T-helper 2 cell treated with Interferon-gamma antibody and Interleukin-4, amounts not matched to agents 5 μg/mL and 100 μg/mL, for 36 hours (primary cell): ENCODE measurements around the gene TIMM50.

Experiments used
- DNase-seq: peaks from one replicate; pipeline ENCODE4 v3.0.0; 2021; ENCODE audit warnings: low spot score
- H3K27ac Mint-ChIP-seq: one replicate; pipeline ENCODE4 v1.8.0; 2021; ENCODE audit warnings: mild to moderate bottlenecking, mixed read lengths
- H3K27me3 Mint-ChIP-seq: one replicate; pipeline ENCODE4 v1.8.0; 2021; ENCODE audit warnings: low read depth, mixed read lengths
- H3K36me3 Mint-ChIP-seq: one replicate; pipeline ENCODE4 v1.8.0; 2021; ENCODE audit warnings: low read depth, mixed read lengths
- H3K4me1 Mint-ChIP-seq: one replicate; pipeline ENCODE4 v1.8.0; 2021; ENCODE audit warnings: low read depth, mixed read lengths
- H3K4me3 Mint-ChIP-seq: one replicate; pipeline ENCODE4 v1.8.0; 2022; ENCODE audit warnings: mild to moderate bottlenecking, moderate library complexity, mixed read lengths
- H3K9me3 Mint-ChIP-seq: one replicate; pipeline ENCODE4 v1.8.0; 2021; ENCODE audit warnings: mixed read lengths

TIMM50 gene

GRCh38 chr19:39480337-39481228 lies at the start of gene TIMM50:
TSS of gene TIMM50 (plus strand) at chr19:39480838. CDS start at chr19:39480854, 16 bp downstream.
- no peaks in the 10 kb centered on the region for H3K9me3 Mint-ChIP-seq
- DNase-seq, result peak; percentile 97
- H3K4me1 Mint-ChIP-seq, result peaks cover 26% of the 10 kb centered on the region
- peak within 1 kb of the TSS; percentile 96 for H3K4me3 Mint-ChIP-seq
- peak within 1 kb of the TSS; percentile 89 for H3K27ac Mint-ChIP-seq
- H3K27me3 Mint-ChIP-seq, result no peaks in the 10 kb centered on the region
- peaks cover 16% of the 10 kb centered on the region for H3K36me3 Mint-ChIP-seq

DNA sequence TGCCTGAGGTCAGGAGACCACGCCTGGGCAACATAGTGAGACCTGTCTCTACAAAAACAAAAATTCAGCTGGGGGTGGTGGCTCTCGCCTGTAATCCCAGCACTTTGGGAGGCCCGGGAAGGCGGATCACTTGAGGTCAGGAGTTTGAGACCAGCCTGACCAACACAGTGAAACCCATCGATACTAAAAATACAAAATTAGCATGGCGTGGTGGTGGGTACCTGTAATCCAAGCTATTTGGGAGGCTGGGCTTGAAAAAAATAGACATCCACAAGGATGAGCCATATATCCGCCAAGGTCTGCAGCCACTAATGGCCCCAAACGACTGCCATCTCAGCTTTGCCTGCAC lies 48.0 kb upstream of the TIMM50 start:
- peak overlapping the region; percentile 60 for H3K27ac Mint-ChIP-seq
- H3K4me3 Mint-ChIP-seq, result peak overlapping the region; percentile 40
- H3K27me3 Mint-ChIP-seq, result no peaks in the 10 kb centered on the region
- no peak for DNase-seq
- no peaks in the 10 kb centered on the region for H3K9me3 Mint-ChIP-seq
- peaks cover 37% of the 10 kb centered on the region for H3K36me3 Mint-ChIP-seq
- peaks cover 37% of the 10 kb centered on the region for H3K4me1 Mint-ChIP-seq

DNA sequence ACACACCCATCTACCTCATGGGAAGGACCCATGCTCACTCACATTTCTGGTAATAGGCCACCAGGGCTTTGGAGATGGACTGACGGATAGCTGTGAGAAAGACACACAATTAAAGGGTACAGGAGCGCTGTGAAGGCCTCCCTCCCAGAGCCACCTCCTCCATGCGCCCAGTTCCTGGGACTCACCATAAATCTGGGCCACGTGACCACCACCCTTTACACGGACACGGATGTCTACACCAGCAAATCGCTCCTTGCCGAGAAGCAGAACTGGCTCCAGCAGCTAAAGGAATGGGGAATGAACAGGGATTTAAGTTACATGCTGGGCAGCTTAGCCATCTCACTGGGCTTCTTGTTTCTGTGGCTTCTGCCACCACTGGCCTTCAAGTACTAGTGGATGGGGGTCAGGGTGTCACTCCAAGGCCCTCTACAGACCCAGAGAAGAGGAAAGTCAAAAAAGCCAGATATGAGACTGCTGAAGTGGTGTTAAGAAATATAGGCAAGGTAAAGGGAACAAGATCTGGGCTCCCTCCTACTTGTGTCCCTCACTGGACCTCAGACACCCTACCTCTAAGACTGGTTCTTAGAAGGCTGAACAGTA lies 47.1 kb upstream of the TIMM50 start:
- DNase-seq, result no peak
- Mint-ChIP-seq H3K9me3 (no peaks in the 10 kb centered on the region), H3K27me3 (no peaks in the 10 kb centered on the region), H3K27ac (peak overlapping the region; percentile 70), H3K4me3 (peak overlapping the region; percentile 96), H3K36me3 (peaks cover 37% of the 10 kb centered on the region), H3K4me1 (peaks cover 37% of the 10 kb centered on the region)

DNA sequence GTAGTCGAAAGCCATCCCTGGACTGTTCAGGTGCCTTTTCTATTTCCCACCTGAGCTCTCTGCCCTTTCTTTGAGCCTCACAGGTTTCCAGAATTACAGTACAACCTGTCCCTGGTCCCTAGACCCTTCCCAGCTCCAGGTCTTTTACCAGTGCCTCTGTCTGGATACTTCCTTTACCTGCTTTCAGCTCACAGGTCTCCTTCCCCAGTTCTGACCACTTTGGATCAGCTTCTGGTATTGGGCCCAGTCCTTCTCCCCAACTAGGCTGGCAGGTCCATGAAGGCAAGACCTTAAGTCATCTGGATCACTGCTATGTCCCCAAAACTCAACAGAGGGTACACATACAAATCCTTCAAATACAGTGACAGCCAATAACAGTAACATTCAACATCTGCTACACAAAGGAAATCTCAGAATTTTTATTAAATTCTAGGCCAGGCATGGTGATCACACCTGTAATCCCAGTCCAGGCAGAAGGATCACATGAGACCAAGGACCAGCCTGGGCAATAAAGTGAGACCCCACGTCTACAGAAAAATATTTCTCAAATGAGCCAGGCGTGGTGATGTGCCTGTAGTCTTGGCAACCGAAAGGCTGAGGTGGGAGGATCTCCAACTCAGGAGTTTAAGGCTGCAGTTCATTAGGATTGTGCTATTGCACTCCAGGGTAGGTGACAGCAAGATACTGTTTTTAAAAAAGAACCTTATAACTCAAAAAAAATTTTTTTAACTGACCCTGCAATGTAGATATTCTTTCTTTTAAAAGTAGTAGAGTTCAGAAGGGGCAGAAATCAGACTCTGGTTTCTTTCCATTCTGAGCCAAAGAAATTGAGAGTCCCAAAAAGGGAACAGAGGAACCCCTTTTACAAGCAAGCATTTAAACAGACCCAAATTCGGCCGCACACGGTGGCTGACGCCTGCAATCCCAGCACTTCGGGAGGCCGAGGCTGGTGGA lies 46.2 kb upstream of the TIMM50 start:
- no peak for DNase-seq
- Mint-ChIP-seq H3K4me3 (peak overlapping the region; percentile 96), H3K27me3 (no peaks in the 10 kb centered on the region), H3K9me3 (no peaks in the 10 kb centered on the region), H3K27ac (peak overlapping the region; percentile 98), H3K4me1 (peaks cover 37% of the 10 kb centered on the region), H3K36me3 (peaks cover 37% of the 10 kb centered on the region)

GRCh38 chr19:39435499-39436349 lies 44.9 kb upstream of the TIMM50 start, which contains the start of gene RPS16:
TSS of gene RPS16 (minus strand) at chr19:39435949. CDS start at chr19:39435895, 54 bp downstream.
- Mint-ChIP-seq H3K9me3 (no peaks in the 10 kb centered on the region), H3K27ac (peak within 1 kb of the TSS; percentile 98), H3K4me3 (peak within 1 kb of the TSS; percentile 96), H3K36me3 (peaks cover 37% of the 10 kb centered on the region), H3K4me1 (peaks cover 42% of the 10 kb centered on the region), H3K27me3 (no peaks in the 10 kb centered on the region)
- peak; percentile 99 for DNase-seq

- H3K4me1 Mint-ChIP-seq, result peaks cover 37% of the 10 kb centered on the region
- no peaks in the 10 kb centered on the region for H3K27me3 Mint-ChIP-seq
- H3K36me3 Mint-ChIP-seq, result peaks cover 35% of the 10 kb centered on the region
- peak overlapping the region; percentile 98 for H3K27ac Mint-ChIP-seq
- peak overlapping the region; percentile 96 for H3K4me3 Mint-ChIP-seq
- no peak for DNase-seq
- no peaks in the 10 kb centered on the region for H3K9me3 Mint-ChIP-seq
Observed at GRCh38 chr19:39436350-39436716, 44.3 kb upstream of the TIMM50 start.

DNA sequence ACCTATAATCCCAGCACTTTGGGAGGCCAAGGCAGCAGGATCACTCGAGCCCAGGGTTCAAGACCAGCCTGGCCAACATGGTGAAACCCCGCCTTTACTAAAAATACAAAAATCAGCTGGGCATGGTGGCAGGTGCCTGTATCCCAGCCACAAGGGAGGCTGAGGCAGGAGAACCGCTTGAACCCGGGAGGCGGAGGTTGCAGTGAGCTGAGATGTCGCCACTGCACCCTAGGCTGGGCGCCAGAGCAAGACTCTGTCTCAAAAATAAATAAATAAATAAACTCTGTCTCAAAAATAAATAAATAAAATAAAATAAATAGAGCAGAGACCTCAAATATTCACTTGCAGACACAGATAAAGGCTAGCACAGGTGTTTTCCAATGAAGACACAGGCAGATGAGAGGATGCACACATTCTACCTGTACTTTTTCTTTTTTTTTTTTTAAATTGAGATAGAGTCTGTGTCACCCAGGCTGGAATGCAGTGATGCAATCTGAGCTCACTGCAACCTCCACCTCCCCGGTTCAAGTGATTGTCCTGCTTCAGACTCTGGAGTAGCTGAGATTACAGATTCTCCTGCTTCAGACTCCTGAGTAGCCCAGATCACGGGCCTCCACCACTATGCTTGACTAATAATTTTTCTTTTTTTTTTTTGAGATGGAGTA lies 42.2 kb upstream of the TIMM50 start:
- no peak for DNase-seq
- Mint-ChIP-seq H3K36me3 (peaks cover 23% of the 10 kb centered on the region), H3K9me3 (no peaks in the 10 kb centered on the region), H3K4me3 (no peak overlapping the region), H3K4me1 (peaks cover 33% of the 10 kb centered on the region), H3K27ac (no peak overlapping the region), H3K27me3 (no peaks in the 10 kb centered on the region)

DNA sequence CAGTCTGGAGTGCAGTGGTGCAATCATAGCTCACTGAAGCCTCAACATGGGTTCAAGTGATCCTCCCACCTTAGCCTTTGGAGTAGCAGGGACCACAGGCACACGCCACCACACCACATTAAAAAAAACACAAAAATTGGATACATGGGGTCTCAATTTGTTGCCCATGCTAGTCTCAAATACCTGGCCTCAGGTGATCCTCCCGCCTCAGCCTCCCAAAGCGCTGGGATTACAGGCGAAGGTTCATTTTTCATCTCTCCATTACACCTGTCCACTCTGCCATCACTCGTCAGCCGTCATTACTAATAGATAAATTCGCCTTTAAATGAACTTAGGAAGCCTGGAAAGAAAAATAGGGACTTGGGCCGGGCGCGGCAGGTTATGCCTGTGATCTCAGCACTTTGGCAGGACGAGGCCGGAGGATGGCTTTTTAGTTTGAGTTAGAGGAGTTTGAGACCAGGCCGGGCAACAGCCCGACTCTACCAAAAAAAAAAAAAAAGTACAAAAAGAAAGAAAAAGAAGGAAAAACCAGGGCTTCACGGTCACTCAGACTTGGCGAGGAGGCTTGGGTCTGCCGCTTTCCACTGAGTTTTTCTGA lies 35.9 kb upstream of the TIMM50 start:
- Mint-ChIP-seq H3K36me3 (peaks cover 38% of the 10 kb centered on the region), H3K9me3 (no peaks in the 10 kb centered on the region), H3K27ac (peak overlapping the region; percentile 99), H3K27me3 (no peaks in the 10 kb centered on the region), H3K4me3 (peak overlapping the region; percentile 96), H3K4me1 (peaks cover 40% of the 10 kb centered on the region)
- no peak for DNase-seq

- Mint-ChIP-seq H3K27ac (peak within 1 kb of the TSS; percentile 99), H3K36me3 (peaks cover 38% of the 10 kb centered on the region), H3K4me1 (peaks cover 38% of the 10 kb centered on the region), H3K9me3 (no peaks in the 10 kb centered on the region), H3K27me3 (no peaks in the 10 kb centered on the region), H3K4me3 (peak within 1 kb of the TSS; percentile 96)
- peak; percentile 96 for DNase-seq
Observed at GRCh38 chr19:39445196-39446111, 35.2 kb upstream of the TIMM50 start, which contains the start of gene SUPT5H. TSS of gene SUPT5H (plus strand) at chr19:39445582. CDS start at chr19:39445891, 309 bp downstream.

DNA sequence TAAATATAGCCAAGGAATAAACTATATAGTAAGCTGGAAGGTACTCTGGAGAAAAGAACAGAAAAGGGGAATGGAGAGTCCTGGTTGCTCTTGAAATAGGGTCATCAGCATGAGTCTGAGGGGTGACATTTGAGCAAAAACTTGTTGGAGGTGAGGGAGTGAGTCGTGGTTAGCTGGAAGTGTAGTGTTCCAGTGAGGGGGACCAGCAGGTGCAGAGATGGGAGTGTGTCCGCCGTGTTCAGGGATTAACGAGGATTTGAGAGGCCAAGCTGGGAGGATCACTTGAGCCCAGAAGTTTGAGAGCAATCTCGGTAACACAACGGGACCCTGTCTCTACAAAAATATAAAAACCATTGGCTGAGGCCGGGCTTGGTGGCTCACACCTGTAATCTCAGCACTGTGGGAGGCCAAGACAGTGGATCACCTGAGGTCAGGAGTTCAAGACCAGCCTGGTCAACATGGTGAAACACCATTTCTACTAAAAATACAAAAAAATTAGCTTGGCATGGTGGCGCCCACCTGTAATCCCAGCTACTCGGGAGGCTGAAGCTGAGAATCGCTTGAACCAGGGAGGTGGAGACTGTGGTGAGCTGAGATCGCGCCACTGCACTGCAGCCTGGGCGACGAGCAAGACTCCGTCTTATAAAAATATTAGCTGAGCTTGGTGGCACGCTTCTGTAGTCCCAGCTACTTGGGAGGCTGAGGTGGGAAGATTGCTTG lies 34.1 kb upstream of the TIMM50 start:
- DNase-seq, result no peak
- H3K27me3 Mint-ChIP-seq, result no peaks in the 10 kb centered on the region
- H3K36me3 Mint-ChIP-seq, result peaks cover 39% of the 10 kb centered on the region
- no peaks in the 10 kb centered on the region for H3K9me3 Mint-ChIP-seq
- peak overlapping the region; percentile 99 for H3K27ac Mint-ChIP-seq
- H3K4me3 Mint-ChIP-seq, result peak overlapping the region; percentile 96
- H3K4me1 Mint-ChIP-seq, result peaks cover 40% of the 10 kb centered on the region

- Mint-ChIP-seq H3K4me1 (peaks cover 50% of the 10 kb centered on the region), H3K27ac (peak overlapping the region; percentile 77), H3K9me3 (no peaks in the 10 kb centered on the region), H3K27me3 (no peaks in the 10 kb centered on the region), H3K4me3 (peak overlapping the region; percentile 96), H3K36me3 (peaks cover 53% of the 10 kb centered on the region)
- no peak for DNase-seq
Observed at GRCh38 chr19:39448271-39448670, 32.4 kb upstream of the TIMM50 start.
